Measurements from ENCODE around the gene METRNL. TPM values are rescaled to one million over a fixed set of nuclear protein-coding genes. Genes with fewer than 3 reads are reported as not detected.

Gene METRNL
- total RNA-seq, 1 donor from 2014 or later: 152 TPM

DNA sequence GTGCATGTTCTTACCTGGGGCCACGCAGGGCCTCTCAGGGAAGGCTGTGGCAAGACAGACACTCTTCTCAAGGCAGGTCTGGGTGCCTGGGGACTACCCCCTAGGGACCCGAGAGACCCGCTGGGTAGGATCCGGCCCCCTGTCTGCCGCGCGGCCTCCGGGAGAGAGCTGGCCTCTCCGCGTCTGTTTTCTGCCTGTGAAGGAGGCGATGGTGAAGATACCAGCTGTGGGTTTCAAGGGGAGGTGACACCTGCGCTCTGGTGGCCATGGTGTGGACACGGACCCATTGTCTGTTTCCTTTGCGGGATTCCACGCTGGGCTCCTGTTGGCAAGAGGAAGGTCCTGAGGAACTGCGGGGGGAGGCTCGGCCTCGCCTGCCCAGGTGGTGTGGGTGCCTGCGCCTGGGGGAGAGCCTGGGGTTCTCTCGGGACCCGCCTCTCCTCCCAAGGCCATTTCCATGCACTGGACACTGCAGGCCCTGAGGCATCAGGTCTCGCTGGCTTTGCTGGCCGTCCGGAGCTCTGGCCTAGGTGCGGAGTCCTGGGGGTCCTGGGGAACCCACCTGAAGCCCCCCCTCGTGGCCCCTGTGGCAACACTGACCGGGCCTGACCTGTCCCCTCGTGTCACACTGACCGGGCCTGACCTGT is 12.2 kb upstream of the METRNL start:
- no peak for ATAC-seq

GRCh38 chr17:83067718-83068261 is 11.6 kb upstream of the METRNL start:
- no peak for ATAC-seq

DNA sequence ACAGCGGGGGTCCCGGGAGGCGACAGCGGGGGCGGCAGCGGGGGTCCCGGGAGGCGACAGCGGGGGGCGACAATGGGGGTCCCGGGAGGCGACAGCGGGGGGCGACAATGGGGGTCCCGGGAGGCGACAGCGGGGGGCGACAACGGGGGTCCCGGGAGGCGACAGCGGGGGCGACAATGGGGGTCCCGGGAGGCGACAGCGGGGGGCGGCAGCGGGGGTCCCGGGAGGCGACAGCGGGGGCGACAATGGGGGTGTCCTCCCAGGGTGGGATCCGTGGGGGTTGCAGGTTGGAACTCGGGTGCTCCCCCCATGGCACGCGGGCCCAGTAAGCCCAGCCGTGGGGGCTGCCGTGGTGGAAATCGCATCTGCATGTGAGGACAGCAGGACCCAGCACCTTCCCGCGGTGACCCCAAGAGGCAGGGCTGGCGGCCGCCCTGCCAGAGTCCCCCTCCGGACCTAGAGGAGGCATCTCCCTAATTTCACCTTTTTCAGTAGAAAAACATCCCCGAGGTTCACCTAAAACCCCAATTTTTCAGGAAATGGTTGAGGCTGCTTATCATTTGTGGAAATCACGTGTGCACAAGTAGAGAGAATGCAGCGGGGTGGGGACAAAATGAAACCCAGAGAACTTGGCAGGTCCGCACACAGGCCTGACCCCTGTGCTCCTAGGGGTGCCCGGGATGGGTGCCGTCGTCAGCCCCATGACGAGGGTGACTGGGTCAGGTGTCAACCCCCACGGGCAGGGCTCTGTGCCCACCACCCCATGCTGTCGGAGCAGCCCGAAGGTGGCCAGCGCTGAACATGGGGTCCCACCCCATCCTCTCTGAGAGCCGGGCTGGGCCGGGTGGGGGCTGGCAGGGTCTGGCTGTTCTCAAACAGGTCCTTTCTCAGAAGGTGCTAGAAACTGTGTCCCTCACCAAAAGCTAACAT is 10.5 kb upstream of the METRNL start:
- ATAC-seq: no peak

- ATAC-seq: no peak
These were observed 9.9 kb upstream of the METRNL start for GRCh38 chr17:83069571-83069906.

GRCh38 chr17:83069931-83070742 is 9.3 kb upstream of the METRNL start:
- no peak for ATAC-seq

- ATAC-seq: no peak
These were observed 8.5 kb upstream of the METRNL start for GRCh38 chr17:83070800-83071341.

DNA sequence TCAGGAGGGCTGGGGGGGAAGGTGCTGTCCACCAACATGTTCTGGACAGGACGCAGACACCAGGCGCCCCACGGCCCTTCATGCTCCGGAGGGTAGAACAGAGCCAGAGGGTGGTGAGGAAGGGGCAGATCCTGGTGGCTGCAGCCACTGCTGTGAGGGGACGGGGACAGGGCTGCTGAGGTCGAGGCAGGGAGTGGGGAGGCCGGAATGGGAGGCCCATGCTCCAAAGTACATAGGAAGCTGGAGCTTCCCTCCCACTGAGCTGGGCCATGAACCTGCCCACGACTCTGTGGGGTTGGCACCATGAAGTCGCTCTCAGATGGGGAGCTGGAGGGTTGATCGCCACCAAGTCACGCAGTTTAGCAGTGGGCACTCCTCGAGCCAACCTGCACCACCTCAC is 8.0 kb upstream of the METRNL start:
- no peak for ATAC-seq

- no peak for ATAC-seq
These were observed 7.3 kb upstream of the METRNL start for GRCh38 chr17:83071966-83072562.

DNA sequence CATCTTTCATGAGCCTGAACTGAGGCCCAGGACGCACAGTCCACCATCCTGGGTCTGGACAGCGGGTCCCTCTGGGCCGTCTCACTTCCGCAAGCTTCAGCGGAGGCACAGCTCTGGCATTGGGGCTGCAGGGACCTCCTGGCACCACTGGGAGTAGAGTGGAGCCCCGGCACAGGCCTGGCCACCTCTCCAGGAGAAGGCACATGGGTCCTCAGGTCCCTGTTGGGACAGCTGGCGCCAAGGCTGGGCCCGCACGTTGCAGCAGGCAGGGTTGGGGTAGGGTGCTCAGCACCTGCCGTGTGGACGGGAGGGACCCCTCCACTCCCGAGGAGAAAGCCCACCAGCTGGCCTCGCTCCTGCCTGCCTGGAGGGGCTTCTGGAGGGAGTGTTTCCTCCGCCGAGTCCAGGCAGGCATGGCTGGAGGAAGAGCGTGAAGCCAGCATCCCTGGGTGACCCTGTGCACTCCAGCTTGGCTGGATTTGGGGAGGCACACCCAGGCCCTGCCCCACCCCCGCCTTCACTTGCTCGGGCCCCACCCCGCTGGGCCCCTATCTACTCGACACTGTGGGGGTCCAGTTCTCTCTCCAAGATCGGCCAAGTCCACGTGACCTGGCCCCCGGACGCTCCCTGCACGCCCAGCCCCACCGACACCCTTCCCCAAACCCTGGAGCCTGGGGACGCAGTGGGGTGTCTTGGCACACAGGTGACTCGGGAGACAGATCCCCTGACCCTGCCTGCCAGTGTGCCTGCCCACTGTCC is 6.6 kb upstream of the METRNL start:
- ATAC-seq: peak; percentile 17

DNA sequence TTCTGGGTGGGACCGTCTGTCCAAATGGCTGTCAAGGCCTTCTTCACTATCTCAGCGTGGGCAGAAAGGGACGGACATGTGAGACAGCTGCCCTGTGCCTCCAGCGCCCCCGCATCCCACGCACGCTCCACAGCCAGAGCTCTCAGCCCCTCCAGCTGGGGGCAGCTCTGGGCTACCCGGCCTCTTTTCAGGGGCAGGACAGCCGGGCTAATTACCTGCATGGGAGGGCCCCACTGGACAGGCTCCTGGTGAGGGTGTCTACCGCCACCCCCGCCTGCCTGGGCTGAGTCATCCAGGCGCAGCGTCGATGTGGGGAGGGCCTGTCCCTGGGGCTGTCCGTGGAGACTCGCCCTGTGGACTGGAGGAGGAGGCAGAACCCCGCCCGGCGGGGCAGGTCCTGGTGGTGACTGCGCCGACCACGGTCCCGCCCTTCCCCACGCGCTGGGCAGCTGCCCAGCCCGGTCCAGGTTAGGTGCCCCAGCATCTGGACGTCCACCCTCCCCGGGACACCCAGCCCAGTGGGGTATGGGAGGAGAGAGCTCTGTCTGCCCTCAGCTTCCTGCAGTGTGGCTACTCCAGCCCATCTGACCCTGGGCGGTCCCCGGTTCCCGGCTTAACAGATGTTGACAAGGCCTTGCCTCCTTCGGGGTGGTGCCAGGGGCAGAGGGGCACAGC is 5.9 kb upstream of the METRNL start:
- peak; percentile 89 for ATAC-seq

DNA sequence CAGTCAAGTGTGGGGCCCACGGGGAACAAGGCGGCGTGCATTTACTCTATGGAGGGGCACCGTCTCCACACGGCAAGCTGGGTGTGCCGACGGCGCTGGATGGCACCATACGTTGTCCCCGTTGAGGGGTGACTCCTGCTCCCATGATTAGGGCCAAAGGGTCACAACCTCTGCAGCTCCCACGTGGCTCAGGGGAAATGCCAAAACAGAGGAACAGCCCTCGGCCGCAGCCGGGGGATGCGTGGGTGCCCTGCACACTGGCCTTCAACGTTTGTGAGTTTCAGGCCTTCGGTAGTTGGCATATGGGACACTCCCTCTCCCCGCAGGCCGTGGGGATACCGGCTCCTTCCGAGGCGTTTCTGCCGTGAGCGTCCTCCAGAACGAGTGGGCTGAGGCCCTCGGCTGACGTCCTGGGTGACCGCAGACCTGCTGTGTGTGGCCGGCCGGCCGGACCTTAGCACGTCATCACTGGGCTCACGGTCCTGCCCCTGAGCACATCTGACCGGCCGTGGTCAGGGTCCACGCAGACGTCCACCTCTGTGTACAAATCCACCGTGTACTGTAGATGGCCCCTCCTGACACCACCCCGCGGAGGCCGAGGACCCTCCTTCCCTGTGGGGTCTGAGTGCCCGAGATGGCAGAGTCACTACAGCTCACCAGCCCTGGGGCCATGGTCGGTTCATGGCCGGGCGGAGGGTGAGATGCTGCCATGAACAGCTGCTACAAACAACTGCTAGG is 4.8 kb upstream of the METRNL start:
- ATAC-seq: no peak

GRCh38 chr17:83075270-83075880 is 4.0 kb upstream of the METRNL start:
- ATAC-seq: no peak

- no peak for ATAC-seq
These were observed 2.5 kb upstream of the METRNL start for GRCh38 chr17:83076938-83077337.

- no peak for ATAC-seq
These were observed 2.0 kb upstream of the METRNL start for GRCh38 chr17:83077411-83077810.

DNA sequence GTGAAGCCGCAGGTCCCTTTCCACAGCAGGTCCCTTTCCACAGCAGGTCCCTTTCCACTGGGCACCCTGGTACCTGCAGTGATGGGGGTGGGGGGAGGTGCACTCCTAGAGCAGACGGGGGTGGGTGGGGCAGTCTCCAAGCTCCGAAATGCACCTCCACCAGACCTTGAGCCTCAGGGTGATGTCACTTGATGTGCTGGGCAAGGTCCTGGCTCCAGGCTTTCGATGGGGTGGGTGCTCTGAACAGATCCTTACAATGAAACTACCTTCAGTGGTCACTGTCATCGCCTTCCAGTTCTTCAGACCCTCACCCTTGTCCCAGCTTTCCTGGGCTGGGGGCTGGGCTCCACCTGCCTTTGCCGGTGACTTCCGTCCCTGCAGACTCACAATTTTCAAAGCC is 1.5 kb upstream of the METRNL start:
- ATAC-seq: no peak

- ATAC-seq: peak; percentile 1
These were observed 744 bp upstream of the METRNL start for GRCh38 chr17:83078378-83079351.

GRCh38 chr17:83079766-83080578 is 563 bp downstream of the METRNL start:
- ATAC-seq: peak; percentile 0

DNA sequence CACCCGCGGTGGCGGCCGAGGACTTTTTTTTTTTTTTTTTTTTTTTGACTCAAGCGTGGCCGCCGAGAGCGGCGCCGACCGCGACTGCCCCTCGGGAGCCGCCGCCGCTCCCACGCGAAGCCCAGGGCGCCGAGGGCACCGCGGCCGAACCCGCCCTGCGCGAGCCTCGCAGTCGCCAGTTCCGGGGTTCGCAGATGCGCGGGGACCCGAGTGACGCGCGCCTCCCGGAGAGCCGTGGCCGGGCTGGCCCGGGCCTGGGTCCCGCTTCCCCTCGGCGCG is 1.1 kb downstream of the METRNL start:
- peak; percentile 2 for ATAC-seq
